ENCODE data around the gene ZNF524. TPM values are rescaled to one million over a fixed set of nuclear protein-coding genes. Genes with fewer than 3 reads are reported as not detected.
A peak's percentile ranks its signal among the peaks of the same experiment; 100 is the strongest.
"Not testable (repeated sequence)": the region's sequence is repeated elsewhere in the genome, so short reads cannot be mapped to it uniquely, and the experiment has no call there.

The ZNF524 gene
- total and polyA plus RNA-seq, 12 donors = 7.9 to 39.4 (median 14.1) TPM

DNA sequence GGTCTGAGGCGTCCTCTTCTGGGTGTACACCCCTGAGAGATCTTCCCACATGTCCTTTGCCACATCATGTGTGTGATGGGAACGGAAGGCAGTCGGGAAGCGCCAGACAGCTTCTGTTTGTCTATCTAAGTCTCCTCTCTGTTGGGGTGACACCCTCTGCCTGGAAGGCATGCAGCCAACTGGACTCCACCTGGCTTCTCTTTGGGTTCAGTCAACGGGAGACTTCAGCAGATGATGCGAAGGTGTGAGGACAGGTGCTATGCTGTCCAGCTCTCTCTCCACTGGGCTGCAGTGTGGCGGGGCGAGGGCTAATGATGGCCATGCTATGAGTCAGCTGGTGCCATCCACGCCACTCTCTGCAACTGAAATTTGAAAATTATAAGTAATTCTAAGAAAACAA is 40.4 kb upstream of the ZNF524 start:
- Histone ChIP-seq H3K27me3 (peaks cover 0 to 5% (median 0%) of the 10 kb centered on the region in 7 donors), H3K36me3 (no peaks in the 10 kb centered on the region), H3K9me3 (peaks cover 0 to 3% (median 0%) of the 10 kb centered on the region in 11 donors), H3K27ac (no peak overlapping the region), H3K4me3 (no peak overlapping the region), H3K4me1 (peaks cover 0 to 8% (median 0%) of the 10 kb centered on the region in 9 donors)
- WGBS, 2 donors = 79 to 81% methylated on average over 9 of the region's 9 CpGs
- ATAC-seq = no peak
- TF ChIP-seq, protein P1, sequence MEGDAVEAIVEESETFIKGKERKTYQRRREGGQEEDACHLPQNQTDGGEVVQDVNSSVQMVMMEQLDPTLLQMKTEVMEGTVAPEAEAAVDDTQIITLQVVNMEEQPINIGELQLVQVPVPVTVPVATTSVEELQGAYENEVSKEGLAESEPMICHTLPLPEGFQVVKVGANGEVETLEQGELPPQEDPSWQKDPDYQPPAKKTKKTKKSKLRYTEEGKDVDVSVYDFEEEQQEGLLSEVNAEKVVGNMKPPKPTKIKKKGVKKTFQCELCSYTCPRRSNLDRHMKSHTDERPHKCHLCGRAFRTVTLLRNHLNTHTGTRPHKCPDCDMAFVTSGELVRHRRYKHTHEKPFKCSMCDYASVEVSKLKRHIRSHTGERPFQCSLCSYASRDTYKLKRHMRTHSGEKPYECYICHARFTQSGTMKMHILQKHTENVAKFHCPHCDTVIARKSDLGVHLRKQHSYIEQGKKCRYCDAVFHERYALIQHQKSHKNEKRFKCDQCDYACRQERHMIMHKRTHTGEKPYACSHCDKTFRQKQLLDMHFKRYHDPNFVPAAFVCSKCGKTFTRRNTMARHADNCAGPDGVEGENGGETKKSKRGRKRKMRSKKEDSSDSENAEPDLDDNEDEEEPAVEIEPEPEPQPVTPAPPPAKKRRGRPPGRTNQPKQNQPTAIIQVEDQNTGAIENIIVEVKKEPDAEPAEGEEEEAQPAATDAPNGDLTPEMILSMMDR (IDR thresholded peaks at IDR 0.05) = no peak
- DNase-seq = no peak
- intact Hi-C loops (cut with DNase I) = no loop called here

DNA sequence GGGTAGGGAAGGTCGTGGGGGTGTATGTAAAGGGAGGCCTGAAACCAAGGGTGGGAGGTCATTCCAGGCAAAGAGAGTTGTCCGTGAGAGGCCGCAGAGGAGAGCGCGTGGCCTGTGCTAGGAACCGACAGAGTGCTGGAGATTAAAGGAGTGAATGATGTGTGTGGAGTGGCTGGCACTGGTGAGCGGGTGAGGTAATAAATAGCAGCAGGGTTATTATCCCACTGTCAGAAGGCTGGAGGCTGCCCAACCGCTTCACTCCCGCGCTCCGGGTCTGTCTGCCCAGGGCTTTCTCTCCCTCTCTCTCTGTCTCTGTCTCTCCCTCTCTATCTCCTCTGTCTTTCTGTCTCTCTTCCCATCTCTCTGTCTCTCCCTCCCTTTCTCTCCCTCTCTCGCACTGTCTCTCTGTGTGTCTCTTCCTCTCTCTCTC is 36.8 kb upstream of the ZNF524 start:
- peak overlapping the region; percentile 52 to 92 (median 80) for H3K27ac ChIP-seq
- H3K4me3 ChIP-seq = peak overlapping the region in 1 of 10 donors; percentile 50
- DNase-seq (peak; percentile 69 to 77), ATAC-seq (peak; percentile 88 to 96 (median 92))
- WGBS, 2 donors = 32 to 44% methylated on average over 12 of the region's 12 CpGs
- peaks cover 0 to 3% (median 0%) of the 10 kb centered on the region in 11 donors for H3K9me3 ChIP-seq
- H3K4me1 ChIP-seq = peaks cover 0 to 8% (median 0%) of the 10 kb centered on the region in 9 donors
- TF ChIP-seq, protein P1 (IDR thresholded peaks at IDR 0.05) = no peak
- H3K36me3 ChIP-seq = no peaks in the 10 kb centered on the region
- intact Hi-C loops (cut with DNase I) = loop anchor here in 1 of 10 donors (1.0 kb wide), 1 partner anchor 16 kb away; no protein-coding TSS in a partner anchor
- H3K27me3 ChIP-seq = peaks cover 0 to 5% (median 0%) of the 10 kb centered on the region in 7 donors

GRCh38 chr19:55566823-55567222 is 33.3 kb upstream of the ZNF524 start:
- intact Hi-C loops (cut with DNase I) = no loop called here
- DNase-seq = no peak

DNA sequence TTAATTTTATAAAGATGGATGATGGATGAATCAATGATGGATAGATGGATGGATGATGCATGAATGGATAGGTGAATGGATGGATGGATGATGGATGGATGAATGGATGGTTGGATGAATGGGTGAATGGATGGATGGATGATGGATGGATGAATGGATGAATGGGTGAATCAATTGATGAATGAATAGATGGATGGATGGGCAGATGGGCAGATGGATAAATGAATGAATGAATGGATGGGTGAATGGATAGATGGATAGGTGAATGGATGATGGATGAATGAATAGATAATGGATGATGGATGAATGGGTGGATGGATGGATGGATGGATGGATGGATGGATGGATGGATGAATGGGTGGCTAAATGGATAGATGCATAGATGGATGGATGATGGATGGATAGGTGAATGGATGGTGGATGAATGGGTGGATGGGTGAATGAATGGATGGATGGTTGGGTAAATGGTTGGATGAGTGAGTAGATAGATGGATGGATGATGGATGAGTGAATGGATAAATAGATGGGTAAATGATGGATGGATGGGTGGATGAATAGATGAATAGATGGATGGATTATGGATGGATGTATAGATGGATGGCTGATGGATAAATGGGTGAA is 32.3 kb upstream of the ZNF524 start:
- TF ChIP-seq, protein P1 (IDR thresholded peaks at IDR 0.05) = no peak
- intact Hi-C loops (cut with DNase I) = no loop called here
- DNase-seq = no peak
- Histone ChIP-seq H3K27ac (no peak overlapping the region), H3K36me3 (no peaks in the 10 kb centered on the region), H3K27me3 (peaks cover 0 to 5% (median 0%) of the 10 kb centered on the region in 7 donors), H3K4me3 (no peak overlapping the region), H3K4me1 (peaks cover 0 to 4% (median 0%) of the 10 kb centered on the region in 9 donors), H3K9me3 (no peaks in the 10 kb centered on the region)
- ATAC-seq = no peak

More at GRCh38 chr19:55566823-55567222, 33.3 kb upstream of the ZNF524 start:
- Histone ChIP-seq H3K4me1 (peaks cover 0 to 8% (median 0%) of the 10 kb centered on the region in 9 donors), H3K36me3 (no peaks in the 10 kb centered on the region), H3K27me3 (peaks cover 0 to 5% (median 0%) of the 10 kb centered on the region in 7 donors), H3K27ac (no peak overlapping the region), H3K4me3 (no peak overlapping the region), H3K9me3 (no peaks in the 10 kb centered on the region)
- TF ChIP-seq, protein P1 (IDR thresholded peaks at IDR 0.05) = no peak
- ATAC-seq = no peak
- 40 to 42% methylated on average over 9 of the region's 9 CpGs for WGBS, 2 donors

DNA sequence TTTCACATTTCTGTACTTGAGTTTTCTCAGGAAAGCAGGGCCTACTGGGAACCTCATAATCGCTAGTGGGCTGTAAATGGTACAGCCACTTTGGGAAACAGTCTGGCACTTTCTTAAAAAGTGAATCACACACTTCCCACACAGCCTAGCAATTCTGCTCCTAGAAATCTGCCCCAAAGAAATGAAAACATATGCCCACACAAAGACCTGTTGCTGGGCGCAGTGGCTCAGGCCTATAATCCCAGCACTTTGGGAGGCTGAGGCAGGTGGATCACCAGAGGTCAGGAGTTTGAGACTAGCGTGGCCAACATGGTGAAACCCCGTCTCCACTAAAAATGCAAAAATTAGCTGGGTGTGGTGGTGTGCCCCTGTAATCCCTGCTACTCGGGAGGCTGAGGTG is 30.6 kb upstream of the ZNF524 start:
- H3K27me3 ChIP-seq; DNase-seq; intact Hi-C loops (cut with DNase I); H3K4me3 ChIP-seq; ATAC-seq; H3K9me3 ChIP-seq; H3K4me1 ChIP-seq; H3K36me3 ChIP-seq; H3K27ac ChIP-seq: not testable (repeated sequence)
- whole genome bisulfite sequencing, 2 donors = 89 to 92% methylated on average over 5 of the region's 5 CpGs

DNA sequence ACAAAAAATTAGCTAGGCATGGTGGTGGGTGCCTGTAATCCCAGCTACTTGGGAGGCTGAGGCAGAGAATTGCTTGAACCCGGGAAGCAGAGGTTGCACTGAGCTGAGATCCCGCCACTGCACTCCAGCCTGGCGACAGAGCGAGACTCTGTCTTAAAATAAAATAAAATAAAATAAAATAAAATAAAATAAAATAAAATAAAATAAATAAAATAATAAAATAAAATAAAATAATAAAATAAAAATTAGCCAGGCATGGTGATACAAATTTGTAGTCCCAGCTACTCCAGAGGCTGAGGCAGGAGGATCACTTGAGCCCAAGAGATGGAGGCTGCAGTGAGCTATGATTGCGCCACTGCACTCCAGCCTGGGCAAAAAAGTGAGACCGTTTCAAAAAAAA is 26.2 kb upstream of the ZNF524 start:
- H3K27me3 ChIP-seq; H3K27ac ChIP-seq; intact Hi-C loops (cut with DNase I); H3K9me3 ChIP-seq; DNase-seq; H3K4me1 ChIP-seq; ATAC-seq; H3K4me3 ChIP-seq: not testable (repeated sequence)
- H3K36me3 ChIP-seq = peaks cover 0 to 23% (median 7%) of the 10 kb centered on the region in 9 donors
- WGBS, 2 donors = 94 to 97% methylated on average over 6 of the region's 6 CpGs

All from heart right ventricle (tissue), 16 donors.